Thyroid gland (tissue), 4 donors: Measurements from ENCODE around the gene RPS15. TPM values are rescaled to one million over a fixed set of nuclear protein-coding genes. Genes with fewer than 3 reads are reported as not detected.

Source experiments
- DNase-seq, 2 donors: peaks; one replicate each; pipeline ENCODE4 v3.0.0-alpha.2; 2019
- H3K27ac ChIP-seq, 3 donors: fragments of 200-600 bp; sonication (generic); 1 replicate in 2 of 3; 2 replicates in 1 of 3; pipeline ENCODE4 v1.5.1; 2016 to 2019; ENCODE audit warnings: mild to moderate bottlenecking in 1 of 3, moderate library complexity in 1 of 3
- H3K27me3 ChIP-seq: fragments of 200-600 bp; sonication (generic); one replicate; pipeline ENCODE4 v1.5.1; 2019
- H3K36me3 ChIP-seq, 2 donors: fragments of 200-600 bp; sonication (generic); one replicate each; pipeline ENCODE4 v1.5.1; 2016 to 2019
- H3K4me1 ChIP-seq, 2 donors: fragments of 200-600 bp; sonication (generic); one replicate each; pipeline ENCODE4 v1.5.1; 2017 to 2019
- H3K4me3 ChIP-seq, 3 donors: fragments of 200-600 bp; sonication (generic); replicated peaks in 1 of 3; 1 replicate in 2 of 3; 2 replicates in 1 of 3; pipeline ENCODE4 v1.5.1; 2016; ENCODE audit warnings: mild to moderate bottlenecking in 1 of 3
- H3K9me3 ChIP-seq: fragments of 200-600 bp; sonication (generic); one replicate; pipeline ENCODE4 v1.5.1; 2017
- CTCF ChIP-seq, 6 experiments: fragments of 200-600 bp in 3 of 6; fragments of 450-650 bp in 3 of 6; sonication (generic) in 3 of 6; IDR thresholded peaks; one replicate each; pipeline ENCODE4 v1.5.1; 2016 to 2019; ENCODE audit warnings: antibody characterized with exemption in 6 of 6, mild to moderate bottlenecking in 2 of 6, inconsistent platforms in 1 of 6, moderate library complexity in 1 of 6
- POLR2A ChIP-seq, 2 donors: fragments of 450-650 bp; IDR thresholded peaks; one replicate each; pipeline ENCODE4 v1.6.1; 2017; ENCODE audit warnings: antibody characterized with exemption in 2 of 2, mild to moderate bottlenecking in 2 of 2, moderate library complexity in 1 of 2
- WGBS, 2 donors: methylation state at CpG; one replicate each; pipeline ENCODE4 v1.1.5; 2017; 5-methylcytosine and 5-hydroxymethylcytosine counted together
- intact Hi-C: fragments of 100-400 bp; cut with DNase I; formaldehyde crosslinking; loops from one replicate; pipeline ENCODE4 v1.15.1; 2023
- total RNA-seq, 4 donors: library from RNA; depleted of rRNA; stranded (reverse); fragments of >200 nt; gene quantifications; one replicate each; pipeline ENCODE4 v1.2.3, GENCODE V29; 2016

RPS15 gene
- total RNA-seq, 4 donors from 2014 or later = 1,760 to 2,977 (median 2,488) TPM

GRCh38 chr19:1482361-1483130 lies 44.4 kb downstream of the RPS15 start:
- Histone ChIP-seq H3K36me3 (no peaks in the 10 kb centered on the region), H3K27me3 (no peaks in the 10 kb centered on the region), H3K27ac (no peak overlapping the region), H3K9me3 (no peaks in the 10 kb centered on the region), H3K4me1 (peaks cover 7 to 9% of the 10 kb centered on the region in 2 donors), H3K4me3 (no peak overlapping the region)
- intact Hi-C loops = no loop called here
- DNase-seq = no peak
- TF ChIP-seq CTCF (IDR thresholded peaks at IDR 0.05) = no peak
- no peak for TF ChIP-seq POLR2A (IDR thresholded peaks at IDR 0.05)
- 78 to 84% methylated on average over 21 to 22 of the region's 37 CpGs for WGBS, 2 donors

- DNase-seq = no peak
- intact Hi-C loops = no loop called here
- no peaks in the 10 kb centered on the region for H3K27me3 ChIP-seq
- no peak overlapping the region for H3K27ac ChIP-seq
- TF ChIP-seq CTCF (IDR thresholded peaks at IDR 0.05) = no peak
- TF ChIP-seq POLR2A (IDR thresholded peaks at IDR 0.05) = no peak
- no peaks in the 10 kb centered on the region for H3K9me3 ChIP-seq
- H3K4me1 ChIP-seq = peaks cover under 1 to 3% of the 10 kb centered on the region in 2 donors
- no peaks in the 10 kb centered on the region for H3K36me3 ChIP-seq
- no peak overlapping the region for H3K4me3 ChIP-seq
- 91 to 94% methylated on average over 44 to 50 of the region's 77 CpGs for WGBS, 2 donors
These were observed 45.2 kb downstream of the RPS15 start for GRCh38 chr19:1483131-1483978.

- TF ChIP-seq POLR2A (IDR thresholded peaks at IDR 0.05) = no peak
- no peak for TF ChIP-seq CTCF (IDR thresholded peaks at IDR 0.05)
- Histone ChIP-seq H3K27me3 (no peaks in the 10 kb centered on the region), H3K4me1 (peaks cover 0 to 3% of the 10 kb centered on the region in 2 donors), H3K9me3 (no peaks in the 10 kb centered on the region), H3K4me3 (no peak overlapping the region), H3K36me3 (no peaks in the 10 kb centered on the region), H3K27ac (no peak overlapping the region)
- WGBS, 2 donors = 94 to 95% methylated on average over 9 of the region's 23 CpGs
- no peak for DNase-seq
- intact Hi-C loops = no loop called here
These were observed 45.8 kb downstream of the RPS15 start for GRCh38 chr19:1483979-1484428.

GRCh38 chr19:1486720-1487575 lies 48.8 kb downstream of the RPS15 start:
- no peak for DNase-seq
- TF ChIP-seq POLR2A (IDR thresholded peaks at IDR 0.05) = no peak
- no peak for TF ChIP-seq CTCF (IDR thresholded peaks at IDR 0.05)
- H3K9me3 ChIP-seq = no peaks in the 10 kb centered on the region
- intact Hi-C loops = no loop called here
- no peaks in the 10 kb centered on the region for H3K36me3 ChIP-seq
- H3K4me1 ChIP-seq = peaks cover 12 to 14% of the 10 kb centered on the region in 2 donors
- H3K27ac ChIP-seq = no peak overlapping the region
- 91 to 98% methylated on average over 28 to 38 of the region's 56 CpGs for WGBS, 2 donors
- no peaks in the 10 kb centered on the region for H3K27me3 ChIP-seq
- no peak overlapping the region for H3K4me3 ChIP-seq
